Esophagus muscularis mucosa (tissue), 4 donors: ENCODE measurements around the gene DLL1. TPM values are rescaled to one million over a fixed set of nuclear protein-coding genes. Genes with fewer than 3 reads are reported as not detected.
A peak's percentile ranks its signal among the peaks of the same experiment; 100 is the strongest.

ENCODE experiments used
- DNase-seq: peaks from one replicate; pipeline ENCODE4 v3.0.0-alpha.2; 2017; ENCODE audit errors: extremely low spot score
- H3K27ac ChIP-seq, 4 donors: fragments of 200-600 bp; sonication (generic); replicated peaks in 1 of 4; 1 replicate in 3 of 4; 2 replicates in 1 of 4; pipeline ENCODE4 v1.5.1; 2016 to 2019; ENCODE audit warnings: mild to moderate bottlenecking in 1 of 4
- H3K27me3 ChIP-seq, 4 donors: fragments of 200-600 bp; sonication (generic); one replicate each; pipeline versions ENCODE4 v1.5.1 to v1.6.0; 2016 to 2019
- H3K36me3 ChIP-seq, 4 donors: fragments of 200-600 bp; sonication (generic); one replicate each; pipeline ENCODE4 v1.5.1; 2016 to 2019
- H3K4me1 ChIP-seq, 4 donors: fragments of 200-600 bp; sonication (generic); one replicate each; pipeline ENCODE4 v1.5.1; 2016 to 2019
- H3K4me3 ChIP-seq, 4 donors: fragments of 200-600 bp; sonication (generic); 1 replicate in 2 of 4; 2 replicates in 2 of 4; pipeline ENCODE4 v1.5.1; 2016 to 2019; ENCODE audit warnings: mild to moderate bottlenecking in 4 of 4, moderate library complexity in 1 of 4
- H3K9me3 ChIP-seq, 4 donors: fragments of 200-600 bp; sonication (generic); 1 replicate in 3 of 4; 2 replicates in 1 of 4; pipeline ENCODE4 v1.5.1; 2016 to 2019
- CTCF ChIP-seq, 3 experiments: fragments of 200-600 bp in 2 of 3; fragments of 450-650 bp in 1 of 3; sonication (generic) in 2 of 3; IDR thresholded peaks; one replicate each; pipeline ENCODE4 v1.5.1; 2017 to 2019; ENCODE audit warnings: antibody characterized with exemption in 3 of 3, mild to moderate bottlenecking in 2 of 3, moderate library complexity in 1 of 3
- EP300 ChIP-seq: sonication (generic); formaldehyde crosslinking; IDR thresholded peaks from one replicate; pipeline ENCODE4 v1.6.1; 2017; ENCODE audit warnings: antibody characterized with exemption
- POLR2A ChIP-seq: fragments of 450-650 bp; IDR thresholded peaks from one replicate; pipeline ENCODE4 v1.6.1; 2017; ENCODE audit warnings: antibody characterized with exemption, moderate library complexity, mild to moderate bottlenecking, low read depth
- POLR2AphosphoS5 ChIP-seq, 2 donors: sonication (generic); formaldehyde crosslinking; IDR thresholded peaks; one replicate each; pipeline ENCODE4 v1.6.1; 2017; ENCODE audit warnings: antibody characterized with exemption in 2 of 2
- WGBS: methylation state at CpG from one replicate; pipeline ENCODE4 v1.1.5; 2018; 5-methylcytosine and 5-hydroxymethylcytosine counted together
- intact Hi-C: fragments of 100-400 bp; cut with DNase I; formaldehyde crosslinking; loops from one replicate; pipeline ENCODE4 v1.15.1; 2023
- total RNA-seq, 4 donors: library from RNA; depleted of rRNA; stranded (reverse); fragments of >200 nt; gene quantifications; one replicate each; pipeline versions ENCODE4 v1.1.0 to v1.2.1, GENCODE V29; 2016

DLL1 gene
- total RNA-seq, 4 donors from 2014 or later: 3.7 to 8.8 (median 6.6) TPM

GRCh38 chr6:170292407-170293158 lies 1.7 kb upstream of the DLL1 start:
- WGBS: 18% methylated on average over 11 of the region's 13 CpGs
- Histone ChIP-seq H3K4me3 (peak overlapping the region in 3 of 4 donors; percentile 60 to 76 (median 64)), H3K27ac (peak overlapping the region in 1 of 4 donors; percentile 80), H3K36me3 (no peaks in the 10 kb centered on the region), H3K27me3 (peaks cover 13 to 94% (median 65%) of the 10 kb centered on the region in 4 donors), H3K4me1 (peaks cover 64 to 95% (median 85%) of the 10 kb centered on the region in 4 donors), H3K9me3 (no peaks in the 10 kb centered on the region)
- intact Hi-C loops: loop anchor here (10.0 kb wide), 2 partner anchors 328 to 458 kb away; no protein-coding TSS in a partner anchor
- TF ChIP-seq POLR2AphosphoS5 (IDR thresholded peaks at IDR 0.05) (no peak), CTCF (IDR thresholded peaks at IDR 0.05) (peak in 2 of 3 experiments; percentile 14)
- DNase-seq: no peak

- Histone ChIP-seq H3K27me3 (peaks cover 12 to 94% (median 61%) of the 10 kb centered on the region in 4 donors), H3K27ac (peak overlapping the region; percentile 55 to 80 (median 70)), H3K4me1 (peaks cover 68 to 95% (median 87%) of the 10 kb centered on the region in 4 donors), H3K36me3 (no peaks in the 10 kb centered on the region), H3K4me3 (peak overlapping the region; percentile 60 to 77 (median 70)), H3K9me3 (no peaks in the 10 kb centered on the region)
- WGBS: 22% methylated on average over 11 of the region's 11 CpGs
- TF ChIP-seq CTCF (IDR thresholded peaks at IDR 0.05) (no peak), EP300 (no peak), POLR2AphosphoS5 (IDR thresholded peaks at IDR 0.05) (no peak), POLR2A (no peak)
- DNase-seq: no peak
- intact Hi-C loops: loop anchor here (10.0 kb wide), 2 partner anchors 327 to 457 kb away; no protein-coding TSS in a partner anchor
Observed at GRCh38 chr6:170292111-170292406, 1.2 kb upstream of the DLL1 start.

- DNase-seq: no peak
- TF ChIP-seq EP300 (no peak), CTCF (IDR thresholded peaks at IDR 0.05) (no peak), POLR2AphosphoS5 (IDR thresholded peaks at IDR 0.05) (peak in 1 of 2 donors; percentile 53)
- Histone ChIP-seq H3K36me3 (no peaks in the 10 kb centered on the region), H3K4me3 (peak overlapping the region; percentile 60 to 77 (median 70)), H3K27me3 (peaks cover 7 to 94% (median 58%) of the 10 kb centered on the region in 4 donors), H3K9me3 (no peaks in the 10 kb centered on the region), H3K27ac (peak overlapping the region; percentile 55 to 80 (median 70)), H3K4me1 (peaks cover 68 to 95% (median 87%) of the 10 kb centered on the region in 4 donors)
- intact Hi-C loops: loop anchor here (10.0 kb wide), 2 partner anchors 327 to 457 kb away; no protein-coding TSS in a partner anchor
- WGBS: 7% methylated on average over 14 of the region's 87 CpGs
Observed at GRCh38 chr6:170291271-170292110, 613 bp upstream of the DLL1 start.

GRCh38 chr6:170289951-170290295 lies 955 bp downstream of the DLL1 start:
- peak overlapping the region; percentile 60 to 77 (median 70) for H3K4me3 ChIP-seq
- TF ChIP-seq CTCF (IDR thresholded peaks at IDR 0.05) (no peak), POLR2A (no peak), POLR2AphosphoS5 (IDR thresholded peaks at IDR 0.05) (no peak), EP300 (no peak)
- no peaks in the 10 kb centered on the region for H3K9me3 ChIP-seq
- H3K27me3 ChIP-seq: peaks cover 0 to 83% (median 45%) of the 10 kb centered on the region in 4 donors
- peak overlapping the region; percentile 55 to 80 (median 68) for H3K27ac ChIP-seq
- no CpG with 5 or more reads among the region's 41 CpGs for WGBS
- intact Hi-C loops: loop anchor here (10.0 kb wide), 2 partner anchors 325 to 455 kb away; no protein-coding TSS in a partner anchor
- no peak for DNase-seq
- H3K4me1 ChIP-seq: peaks cover 64 to 80% (median 73%) of the 10 kb centered on the region in 4 donors
- peaks cover 0 to 9% (median 4%) of the 10 kb centered on the region in 4 donors for H3K36me3 ChIP-seq
